Measurements from ENCODE around the gene PACS1. TPM values are rescaled to one million over a fixed set of nuclear protein-coding genes. Genes with fewer than 3 reads are reported as not detected.

PACS1 gene
- total RNA-seq, 1 experiment from 2014 or later: 91.8 TPM

- Histone ChIP-seq H3K27me3 (ENCODE audit: control insufficient read depth, insufficient read depth, low read length) (no peaks in the 10 kb centered on the region), H3K36me3 (ENCODE audit: control insufficient read depth, insufficient read depth, low read length) (no peaks in the 10 kb centered on the region), H3K4me1 (ENCODE audit: control insufficient read depth, insufficient read depth, low read length) (no peaks in the 10 kb centered on the region), H3K4me3 (ENCODE audit: low read depth in 2 of 2, low read length in 2 of 2) (no peak overlapping the region), H3K27ac (ENCODE audit: low read length) (0 out of 2 replicates have a peak overlapping the region, but pooled peaks have one; percentile 9), H3K9me3 (ENCODE audit: control insufficient read depth, insufficient read depth, low read depth, low read length) (no peaks in the 10 kb centered on the region)
- in situ Hi-C loops (cut with HindIII; ENCODE audit: low pct_unique_long_range_greater_than_20kb, low sequenced_read_pairs) (no loop called here), intact Hi-C loops (cut with micrococcal nuclease; ENCODE audit: unreplicated experiment) (no loop called here)
- TF ChIP-seq REST (IDR thresholded peaks at IDR 0.05; ENCODE audit: insufficient read depth in 1 of 2, low read depth in 2 of 2, low read length in 1 of 2): no peak
- TF ChIP-seq SIN3A (IDR thresholded peaks at IDR 0.05; ENCODE audit: borderline replicate concordance, insufficient read depth, low read depth, low read length): no peak
- TF ChIP-seq CTCF (IDR thresholded peaks at IDR 0.05): no peak
- TF ChIP-seq TCF7L2 (IDR thresholded peaks at IDR 0.05; ENCODE audit: low read depth, low read length): no peak
- TF ChIP-seq POLR2AphosphoS5 (IDR thresholded peaks at IDR 0.05; ENCODE audit: low read depth, low read length): no peak
- BruUV-seq (replicated peaks): no TSS peak
- ChIA-PET POLR2A (no interaction called here), CTCF (interaction anchor here (0.6 kb wide), 1 partner anchor 103 kb away, joined by 9 read pairs; no protein-coding TSS in a partner anchor)
- ATAC-seq (no peak), DNase-seq (ENCODE audit: low read depth, low spot score) (no peak)
Observed at GRCh38 chr11:66159324-66159984, 89.4 kb downstream of the PACS1 start.

GRCh38 chr11:66160709-66161108 is 90.6 kb downstream of the PACS1 start:
- Histone ChIP-seq H3K27me3 (ENCODE audit: control insufficient read depth, insufficient read depth, low read length) (no peaks in the 10 kb centered on the region), H3K36me3 (ENCODE audit: control insufficient read depth, insufficient read depth, low read length) (no peaks in the 10 kb centered on the region), H3K4me1 (ENCODE audit: control insufficient read depth, insufficient read depth, low read length) (no peaks in the 10 kb centered on the region), H3K27ac (ENCODE audit: low read length) (no peak overlapping the region), H3K4me3 (ENCODE audit: low read depth in 2 of 2, low read length in 2 of 2) (no peak overlapping the region), H3K9me3 (ENCODE audit: control insufficient read depth, insufficient read depth, low read depth, low read length) (no peaks in the 10 kb centered on the region)
- intact Hi-C loops (cut with micrococcal nuclease; ENCODE audit: unreplicated experiment) (no loop called here), in situ Hi-C loops (cut with HindIII; ENCODE audit: low pct_unique_long_range_greater_than_20kb, low sequenced_read_pairs) (no loop called here)
- CTCF ChIA-PET: interaction anchor here (0.6 kb wide), 1 partner anchor 80 kb away, joined by 12 read pairs; no protein-coding TSS in a partner anchor
- BruUV-seq (replicated peaks): no TSS peak
- TF ChIP-seq TCF7L2 (IDR thresholded peaks at IDR 0.05; ENCODE audit: low read depth, low read length) (no peak), REST (IDR thresholded peaks at IDR 0.05; ENCODE audit: insufficient read depth in 1 of 2, low read depth in 2 of 2, low read length in 1 of 2) (no peak), POLR2AphosphoS5 (IDR thresholded peaks at IDR 0.05; ENCODE audit: low read depth, low read length) (no peak), SIN3A (IDR thresholded peaks at IDR 0.05; ENCODE audit: borderline replicate concordance, insufficient read depth, low read depth, low read length) (no peak), CTCF (IDR thresholded peaks at IDR 0.05) (no peak)
- DNase-seq (ENCODE audit: low read depth, low spot score) (no peak), ATAC-seq (no peak)
- POLR2A ChIA-PET: interaction anchor here (0.7 kb wide), 1 partner anchor 146 kb away, joined by 4 read pairs; no protein-coding TSS in a partner anchor

Measured in Panc1 (cell line).